H1 (cell line): ENCODE measurements around the gene VPS37D. TPM values are rescaled to one million over a fixed set of nuclear protein-coding genes. Genes with fewer than 3 reads are reported as not detected.
"Not testable (repeated sequence)": the region's sequence is repeated elsewhere in the genome, so short reads cannot be mapped to it uniquely, and the experiment has no call there.

Source experiments
- CTCF ChIA-PET: fragments of 300-600 bp; sonication (Branson Sonifier 250); formaldehyde crosslinking; loops from one replicate; lab custom pipeline; 2021; ENCODE audit not compliant: partially characterized antibody; lab: Charles Lee
- POLR2A ChIA-PET: fragments of 300-600 bp; sonication (Branson Sonifier 250); formaldehyde crosslinking; loops from one replicate; lab custom pipeline; 2021; ENCODE audit warnings: inconsistent platforms; ENCODE audit not compliant: partially characterized antibody; lab: Charles Lee
- DNase-seq, 2 experiments: peaks; one replicate each; pipeline versions ENCODE4 v3.0.0 to v3.0.0-alpha.2; 2010 to 2022; ENCODE audit warnings: low spot score in 2 of 2, low read depth in 1 of 2, mixed read lengths in 1 of 2
- FAIRE-seq: peaks from 2 replicates; lab custom pipeline; 2011; peaks lifted over from hg19 to GRCh38; lab: Jason Lieb, UNC
- H2AFZ ChIP-seq: 2 replicates; pipeline ENCODE4 v1.8.1; 2012; ENCODE audit warnings: low read length, inconsistent platforms
- H2AK5ac ChIP-seq: 2 replicates; pipeline ENCODE4 v1.6.1; 2013; ENCODE audit warnings: low read depth, low read length
- H2BK120ac ChIP-seq: replicated peaks from 2 replicates; pipeline ENCODE3; 2013; ENCODE audit warnings: low read depth, low read length, inconsistent platforms
- H2BK12ac ChIP-seq: 2 replicates; pipeline ENCODE4 v1.6.1; 2013; ENCODE audit warnings: low read depth, low read length
- H2BK15ac ChIP-seq: 2 replicates; pipeline ENCODE4 v1.6.1; 2013; ENCODE audit warnings: low read length
- H2BK20ac ChIP-seq: 2 replicates; pipeline ENCODE4 v1.6.1; 2013; ENCODE audit warnings: low read length
- H2BK5ac ChIP-seq: 2 replicates; pipeline ENCODE4 v1.6.1; 2013; ENCODE audit warnings: low read depth, low read length
- H3K14ac ChIP-seq: 2 replicates; pipeline ENCODE4 v1.6.1; 2013; ENCODE audit warnings: inconsistent platforms; ENCODE audit not compliant: insufficient read length
- H3K18ac ChIP-seq: 2 replicates; pipeline ENCODE4 v1.6.1; 2013; ENCODE audit warnings: low read length; ENCODE audit errors: extremely low read depth
- H3K23ac ChIP-seq: 2 replicates; pipeline ENCODE4 v1.6.1; 2013; ENCODE audit warnings: inconsistent platforms; ENCODE audit not compliant: insufficient read length
- H3K23me2 ChIP-seq: 2 replicates; pipeline ENCODE4 v1.6.1; 2013; ENCODE audit warnings: low read depth, low read length
- H3K27ac ChIP-seq: 2 replicates; pipeline ENCODE4 v1.6.1; 2011; ENCODE audit warnings: low read depth, low read length, inconsistent platforms
- H3K27me3 ChIP-seq, 4 experiments: replicated peaks in 1 of 4; 1 replicate in 1 of 4; 2 replicates in 3 of 4; pipeline versions ENCODE4 v1.6.1 to v1.8.1; 2011 to 2013; ENCODE audit warnings: low read length in 3 of 4, mild to moderate bottlenecking in 3 of 4, inconsistent platforms in 2 of 4, mixed read lengths in 2 of 4, moderate library complexity in 1 of 4; ENCODE audit not compliant: control insufficient read depth in 3 of 4, insufficient read depth in 3 of 4; ENCODE audit errors: extremely low read depth in 1 of 4
- H3K36me3 ChIP-seq, 4 experiments: 2 replicates each; pipeline versions ENCODE4 v1.6.1 to v1.8.1; 2011 to 2013; ENCODE audit warnings: mild to moderate bottlenecking in 4 of 4, low read length in 3 of 4, moderate library complexity in 2 of 4, control low read depth in 1 of 4, inconsistent platforms in 1 of 4; ENCODE audit not compliant: insufficient read depth in 4 of 4, control insufficient read depth in 2 of 4
- H3K4ac ChIP-seq: replicated peaks from 2 replicates; pipeline ENCODE3; 2013; ENCODE audit warnings: low read length, low read depth, mixed read lengths, inconsistent platforms; ENCODE audit not compliant: insufficient read length
- H3K4me1 ChIP-seq, 4 experiments: replicated peaks in 1 of 4; 1 replicate in 1 of 4; 2 replicates in 3 of 4; pipeline versions ENCODE4 v1.6.1 to v1.8.1; 2011 to 2013; ENCODE audit warnings: low read length in 3 of 4, inconsistent platforms in 2 of 4, mixed read lengths in 1 of 4; ENCODE audit not compliant: insufficient read depth in 4 of 4, control insufficient read depth in 3 of 4
- H3K4me2 ChIP-seq, 2 experiments: 2 replicates each; pipeline versions ENCODE4 v1.6.1 to v1.8.1; 2011 to 2013; ENCODE audit warnings: low read depth in 2 of 2, low read length in 2 of 2, control low read depth in 1 of 2, inconsistent platforms in 1 of 2, mild to moderate bottlenecking in 1 of 2; ENCODE audit not compliant: insufficient read depth in 1 of 2
- H3K4me3 ChIP-seq, 4 experiments: fragments of 200-600, 300-600 bp in 1 of 4; sonication (generic), shearing (Covaris generic), sonication (Bioruptor Twin) in 1 of 4; 2 replicates each; pipeline versions ENCODE4 v1.5.1 to v1.8.1; 2011 to 2016; ENCODE audit warnings: low read length in 4 of 4, low read depth in 3 of 4, control low read depth in 2 of 4, inconsistent platforms in 2 of 4, mild to moderate bottlenecking in 2 of 4, mixed read lengths in 1 of 4, moderate library complexity in 1 of 4; ENCODE audit not compliant: insufficient read depth in 2 of 4; ENCODE audit errors: extremely low read depth in 1 of 4
- H3K56ac ChIP-seq: replicated peaks from 2 replicates; pipeline ENCODE3; 2013; ENCODE audit warnings: low read depth, mild to moderate bottlenecking, mixed read lengths, low read length, inconsistent platforms; ENCODE audit not compliant: insufficient read length
- H3K79me1 ChIP-seq: 2 replicates; pipeline ENCODE4 v1.6.1; 2013; ENCODE audit warnings: low read depth, low read length, control low read depth
- H3K79me2 ChIP-seq, 2 experiments: 2 replicates each; pipeline versions ENCODE4 v1.6.1 to v1.8.1; 2012 to 2013; ENCODE audit warnings: low read length in 2 of 2, mild to moderate bottlenecking in 2 of 2, inconsistent platforms in 1 of 2; ENCODE audit not compliant: insufficient read depth in 2 of 2, control insufficient read depth in 1 of 2
- H3K9ac ChIP-seq, 4 experiments: replicated peaks in 1 of 4; 1 replicate in 1 of 4; 2 replicates in 3 of 4; pipeline versions ENCODE4 v1.6.1 to v1.8.1; 2011 to 2013; ENCODE audit warnings: low read depth in 3 of 4, low read length in 3 of 4, control low read depth in 2 of 4, mild to moderate bottlenecking in 2 of 4, moderate library complexity in 2 of 4, inconsistent platforms in 1 of 4; ENCODE audit errors: extremely low read depth in 1 of 4
- H3K9me3 ChIP-seq, 2 experiments: 2 replicates each; pipeline versions ENCODE4 v1.6.1 to v1.8.1; 2012 to 2013; ENCODE audit warnings: mild to moderate bottlenecking in 2 of 2, moderate library complexity in 2 of 2, control low read depth in 1 of 2, inconsistent platforms in 1 of 2, low read depth in 1 of 2, low read length in 1 of 2, mixed read lengths in 1 of 2; ENCODE audit not compliant: insufficient read depth in 2 of 2
- H4K20me1 ChIP-seq, 2 experiments: replicated peaks in 1 of 2; 2 replicates each; pipeline versions ENCODE3 to v1.8.1; 2011 to 2013; ENCODE audit warnings: inconsistent platforms in 2 of 2, low read length in 2 of 2, mild to moderate bottlenecking in 1 of 2; ENCODE audit not compliant: insufficient read depth in 2 of 2, control insufficient read depth in 1 of 2
- H4K5ac ChIP-seq: 2 replicates; pipeline ENCODE4 v1.6.1; 2013; ENCODE audit warnings: low read length, low read depth, mixed read lengths, inconsistent platforms; ENCODE audit not compliant: insufficient read length
- H4K8ac ChIP-seq: 2 replicates; pipeline ENCODE4 v1.8.0; 2013; ENCODE audit warnings: mild to moderate bottlenecking, moderate library complexity, low read length, inconsistent platforms; ENCODE audit not compliant: insufficient read depth; ENCODE audit errors: extremely low read depth
- H4K91ac ChIP-seq: replicated peaks from 2 replicates; pipeline ENCODE3; 2013; ENCODE audit warnings: low read length, mixed read lengths, inconsistent platforms; ENCODE audit not compliant: insufficient read length
- EGR1 ChIP-seq: IDR thresholded peaks from 2 replicates; pipeline ENCODE4 v1.6.1; 2011; ENCODE audit warnings: low read depth, low read length, borderline replicate concordance
- WGBS, 2 experiments: shearing (Covaris generic) in 1 of 2; methylation state at CpG; one replicate each; pipeline versions ENCODE4 v1.1.6 to v1.1.7; 2013 to 2015; ENCODE audit warnings: low lambda C conversion rate in 2 of 2, mixed read lengths in 2 of 2, inconsistent platforms in 1 of 2, low coverage in 1 of 2, missing lambda C conversion rate in 1 of 2; ENCODE audit not compliant: insufficient replicate concordance in 2 of 2, insufficient coverage in 1 of 2, insufficient read length in 1 of 2; ENCODE audit errors: extremely low coverage in 1 of 2, missing lambda C conversion rate in 1 of 2; 5-methylcytosine and 5-hydroxymethylcytosine counted together
- polyA plus RNA-seq, 7 experiments: library from polyadenylated mRNA; depleted of rRNA in 3 of 7; stranded (reverse) in 5 of 7; unstranded in 2 of 7; fragments of >200 nt in 5 of 7; fragments of 200-250 nt in 2 of 7; gene quantifications; 1 replicate in 5 of 7; 2 replicates in 1 of 7; 4 replicates in 1 of 7; pipeline versions ENCODE4 v1.2.1 to v1.2.3, GENCODE V29; 2011 to 2013; ENCODE audit warnings: missing spikeins in 2 of 7, mixed read lengths in 2 of 7
- total RNA-seq: library from RNA; stranded (reverse); fragmentation: NEBNext Ultra II Directional; extraction: Animal tissue kit (Norgen Biotek cat#: 25700); gene quantifications from 2 replicates; pipeline ENCODE4 v1.2.1, GENCODE V29; 2021
- TF ChIP-seq, protein P1 (sequence below): IDR thresholded peaks from 2 replicates; pipeline ENCODE4 v1.6.1; 2011; ENCODE audit warnings: low read length, improper control_type of control experiment

The VPS37D gene
- total and polyA plus RNA-seq, 2 of the 8 experiments (the other 6 are each of a cell fraction or from before 2014, with no cell fraction given), result 3.4 to 5.0 TPM

DNA sequence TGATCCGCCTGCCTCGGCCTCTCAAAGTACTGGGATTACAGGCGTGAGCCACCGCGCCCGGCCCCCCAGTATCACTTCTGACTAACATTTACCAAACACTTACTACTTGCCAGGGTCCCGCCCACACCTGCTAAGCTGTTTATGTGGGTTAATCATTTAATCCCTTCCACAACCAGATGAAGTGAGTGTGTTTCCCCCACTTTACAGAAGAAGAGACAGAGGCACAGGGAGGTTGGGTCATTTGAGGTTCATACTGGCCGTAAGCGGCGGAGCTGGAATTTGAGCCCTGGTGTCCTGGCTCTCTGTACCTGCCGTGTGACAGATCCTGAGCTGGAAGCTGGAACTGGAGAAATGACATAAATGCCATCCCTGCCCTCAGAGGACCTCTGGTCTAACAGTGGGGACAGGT is 15.1 kb upstream of the VPS37D start (continued):
- no peak for TF ChIP-seq EGR1
- TF ChIP-seq, protein P1, sequence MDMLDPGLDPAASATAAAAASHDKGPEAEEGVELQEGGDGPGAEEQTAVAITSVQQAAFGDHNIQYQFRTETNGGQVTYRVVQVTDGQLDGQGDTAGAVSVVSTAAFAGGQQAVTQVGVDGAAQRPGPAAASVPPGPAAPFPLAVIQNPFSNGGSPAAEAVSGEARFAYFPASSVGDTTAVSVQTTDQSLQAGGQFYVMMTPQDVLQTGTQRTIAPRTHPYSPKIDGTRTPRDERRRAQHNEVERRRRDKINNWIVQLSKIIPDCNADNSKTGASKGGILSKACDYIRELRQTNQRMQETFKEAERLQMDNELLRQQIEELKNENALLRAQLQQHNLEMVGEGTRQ, result no peak

GRCh38 chr7:73655309-73655708 is 12.3 kb upstream of the VPS37D start:
- H2AK5ac ChIP-seq, H3K4me2 ChIP-seq, H4K20me1 ChIP-seq, H3K23ac ChIP-seq, H3K4me1 ChIP-seq, H2BK5ac ChIP-seq, H4K8ac ChIP-seq, H3K14ac ChIP-seq, H3K4ac ChIP-seq, H3K27me3 ChIP-seq, H3K23me2 ChIP-seq, DNase-seq, H4K91ac ChIP-seq, H2BK15ac ChIP-seq, H3K18ac ChIP-seq, H3K27ac ChIP-seq, H2BK20ac ChIP-seq, H3K79me1 ChIP-seq, H2BK120ac ChIP-seq, H3K56ac ChIP-seq, H3K9ac ChIP-seq, H3K79me2 ChIP-seq, FAIRE-seq, H3K4me3 ChIP-seq, H3K36me3 ChIP-seq, H4K5ac ChIP-seq, H2BK12ac ChIP-seq, H3K9me3 ChIP-seq, H2AFZ ChIP-seq: not testable (repeated sequence)
- ChIA-PET CTCF (interaction anchor here (0.8 to 1.5 kb wide), 3 partner anchors 13 to 40 kb away, joined by 3 to 6 read pairs (median 3); no protein-coding TSS in a partner anchor), POLR2A (interaction anchor here (1.3 kb wide), 1 partner anchor 48 kb away, joined by 3 read pairs; no protein-coding TSS in a partner anchor)
- 90% methylated on average over 4 of the region's 4 CpGs; no CpG with 5 or more reads in 1 of the 2 experiments for WGBS, 2 experiments
